Mesodermal cell (in vitro differentiated cells): Measurements from ENCODE around the gene STK32B.

Experiments used
- H3K27ac ChIP-seq: 2 replicates; pipeline ENCODE4 v1.7.0; 2013; ENCODE audit warnings: mild to moderate bottlenecking, low read depth, low read length, moderate library complexity; ENCODE audit not compliant: severe bottlenecking
- H3K36me3 ChIP-seq: 2 replicates; pipeline ENCODE4 v1.7.1; 2013; ENCODE audit warnings: mild to moderate bottlenecking, low read length, moderate library complexity; ENCODE audit not compliant: control insufficient read depth, insufficient read depth
- H3K4me1 ChIP-seq: one replicate; pipeline ENCODE4 v1.7.1; 2013; ENCODE audit warnings: mild to moderate bottlenecking, low read length; ENCODE audit not compliant: insufficient read depth, control insufficient read depth, poor library complexity, severe bottlenecking
- H3K4me3 ChIP-seq: 2 replicates; pipeline ENCODE4 v1.7.0; 2013; ENCODE audit warnings: low read length, control low read depth, mild to moderate bottlenecking; ENCODE audit not compliant: insufficient read depth, poor library complexity, severe bottlenecking; ENCODE audit errors: extremely low read depth
- H3K9me3 ChIP-seq: 2 replicates; pipeline ENCODE4 v1.7.1; 2013; ENCODE audit warnings: mild to moderate bottlenecking, low read length, moderate library complexity; ENCODE audit not compliant: control insufficient read depth
- WGBS, 2 experiments: methylation state at CpG; one replicate each; pipeline ENCODE4 v1.1.5; 2013; ENCODE audit warnings: missing lambda C conversion rate in 2 of 2; ENCODE audit not compliant: insufficient coverage in 2 of 2; 5-methylcytosine and 5-hydroxymethylcytosine counted together

STK32B gene

DNA sequence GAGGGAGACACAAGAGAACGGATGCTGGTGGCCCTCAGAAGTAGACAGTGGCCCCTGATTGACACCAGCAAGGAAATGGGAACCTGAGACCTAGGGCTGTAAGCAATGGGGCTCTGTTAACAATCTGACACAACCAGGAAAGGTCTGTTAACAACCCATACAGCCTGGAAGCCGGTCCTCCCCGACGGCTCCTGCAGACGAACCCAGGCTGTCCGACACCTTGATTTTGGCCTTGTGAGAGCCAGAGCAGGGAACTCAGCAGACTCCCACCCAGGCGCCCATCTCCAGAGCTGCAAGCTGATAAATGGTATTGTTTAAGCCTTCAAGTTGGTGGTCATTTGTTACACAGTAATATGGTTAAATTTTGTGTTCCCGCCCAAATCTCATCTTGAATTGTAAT, 21.8 kb upstream of the STK32B start:
- H3K4me3 ChIP-seq: no peak overlapping the region
- H3K9me3 ChIP-seq: no peaks in the 10 kb centered on the region
- 84 to 90% methylated on average over 6 of the region's 8 CpGs for WGBS, 2 experiments
- no peak overlapping the region for H3K27ac ChIP-seq
- H3K36me3 ChIP-seq: no peaks in the 10 kb centered on the region
- H3K4me1 ChIP-seq: peaks cover 5% of the 10 kb centered on the region

GRCh38 chr4:5030221-5030620, 21.1 kb upstream of the STK32B start:
- no peaks in the 10 kb centered on the region for H3K36me3 ChIP-seq
- 100% methylated on average over 1 of the region's 4 CpGs; no CpG with 5 or more reads in 1 of the 2 experiments for WGBS, 2 experiments
- no peak overlapping the region for H3K27ac ChIP-seq
- H3K4me3 ChIP-seq: no peak overlapping the region
- H3K9me3 ChIP-seq: no peaks in the 10 kb centered on the region
- H3K4me1 ChIP-seq: peaks cover 5% of the 10 kb centered on the region

DNA sequence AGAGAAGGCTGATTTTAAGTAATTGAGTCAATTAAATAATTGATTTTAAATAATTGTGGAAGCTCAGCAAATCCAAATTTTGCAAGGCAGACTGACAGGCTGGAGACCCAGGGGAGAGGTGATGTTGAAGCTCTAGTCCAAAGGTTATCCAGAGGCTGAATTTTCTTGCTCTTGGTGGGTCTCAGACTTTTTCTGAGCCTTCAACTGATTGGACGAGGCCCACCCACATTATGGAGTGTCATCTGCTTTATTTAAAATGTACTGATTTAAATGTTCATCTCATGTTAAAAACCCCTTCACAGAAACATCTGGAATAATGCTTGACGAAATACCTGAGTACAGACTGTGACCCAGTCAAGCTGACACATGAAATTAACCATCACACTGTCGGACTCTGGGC, 20.4 kb upstream of the STK32B start:
- WGBS, 2 experiments: 86% methylated on average over 1 of the region's 3 CpGs; no CpG with 5 or more reads in 1 of the 2 experiments
- H3K9me3 ChIP-seq: no peaks in the 10 kb centered on the region
- peaks cover 5% of the 10 kb centered on the region for H3K4me1 ChIP-seq

DNA sequence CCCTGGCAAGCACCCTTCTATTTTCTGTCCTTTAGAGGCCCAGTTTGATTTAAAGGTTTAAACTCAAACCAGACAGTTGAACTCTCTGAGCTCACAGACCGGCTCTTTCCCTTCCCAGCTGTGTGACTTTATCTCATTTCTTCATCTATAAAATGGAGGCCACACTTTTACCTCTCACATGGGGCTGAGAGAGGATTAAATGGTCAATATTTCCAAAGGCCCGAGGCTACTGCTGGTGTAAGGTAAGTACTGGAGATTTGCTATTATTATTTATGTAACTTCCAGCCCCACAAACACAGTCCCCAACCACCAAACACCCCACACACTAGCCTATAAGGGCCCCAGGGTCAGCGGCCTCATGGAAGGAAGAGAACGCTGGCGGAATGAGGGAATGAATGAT, 18.5 kb upstream of the STK32B start:
- Histone ChIP-seq H3K4me3 (no peak overlapping the region), H3K36me3 (no peaks in the 10 kb centered on the region), H3K27ac (no peak overlapping the region), H3K9me3 (no peaks in the 10 kb centered on the region), H3K4me1 (peaks cover 10% of the 10 kb centered on the region)
- WGBS, 2 experiments: 67 to 91% methylated on average over 1 to 3 of the region's 5 CpGs

More for the DNA sequence above, 20.4 kb upstream of the STK32B start:
- Histone ChIP-seq H3K36me3 (no peaks in the 10 kb centered on the region), H3K4me3 (no peak overlapping the region), H3K27ac (no peak overlapping the region)

GRCh38 chr4:5033281-5033841, 17.9 kb upstream of the STK32B start:
- Histone ChIP-seq H3K4me3 (no peak overlapping the region), H3K27ac (no peak overlapping the region), H3K36me3 (no peaks in the 10 kb centered on the region), H3K9me3 (no peaks in the 10 kb centered on the region), H3K4me1 (peaks cover 15% of the 10 kb centered on the region)
- 87 to 93% methylated on average over 7 of the region's 10 CpGs for WGBS, 2 experiments

DNA sequence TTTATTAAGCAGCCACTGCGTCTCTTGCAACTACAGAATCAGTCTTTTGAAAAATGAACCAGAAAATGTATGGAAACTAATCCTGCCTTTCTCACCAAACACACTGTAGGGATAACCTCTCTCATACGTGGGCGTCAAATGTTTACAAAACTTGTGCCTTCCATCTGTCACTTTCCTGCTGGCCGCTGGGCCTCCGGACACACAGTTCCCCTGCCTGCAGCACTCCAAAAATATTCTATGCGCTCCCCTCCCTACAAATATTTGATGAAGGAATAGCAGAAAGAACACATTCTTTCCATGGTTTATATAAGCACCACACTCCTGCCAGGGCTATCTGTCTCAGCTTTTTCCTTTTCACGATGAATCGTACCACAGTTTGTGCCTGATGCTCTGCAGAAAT, 17.1 kb upstream of the STK32B start:
- no peak overlapping the region for H3K27ac ChIP-seq

DNA sequence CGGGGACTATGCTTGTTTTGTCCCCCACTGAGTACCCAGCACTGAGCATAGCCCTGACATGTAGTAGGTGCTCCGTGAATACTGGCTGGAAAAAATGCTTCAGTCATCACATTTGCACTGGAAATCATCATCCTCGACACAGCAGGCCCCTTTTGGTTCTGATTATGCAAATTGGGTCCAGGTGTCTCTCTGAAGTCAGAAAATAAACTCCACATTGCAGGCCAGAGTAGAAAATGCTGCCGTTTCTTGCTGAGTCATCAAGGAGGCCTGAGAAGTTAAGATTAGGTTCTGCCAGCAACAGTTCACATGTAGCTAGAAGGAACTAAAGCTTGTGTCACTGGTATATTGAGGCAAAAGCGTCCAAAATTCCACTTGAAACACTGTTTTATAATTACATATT, 15.0 kb upstream of the STK32B start:
- Histone ChIP-seq H3K27ac (no peak overlapping the region), H3K36me3 (no peaks in the 10 kb centered on the region), H3K4me1 (peaks cover 16% of the 10 kb centered on the region), H3K9me3 (no peaks in the 10 kb centered on the region), H3K4me3 (no peak overlapping the region)
- 84 to 95% methylated on average over 3 to 4 of the region's 5 CpGs for WGBS, 2 experiments

More for the DNA sequence above, 17.1 kb upstream of the STK32B start:
- Histone ChIP-seq H3K4me1 (peaks cover 16% of the 10 kb centered on the region), H3K36me3 (no peaks in the 10 kb centered on the region), H3K9me3 (no peaks in the 10 kb centered on the region), H3K4me3 (no peak overlapping the region)
- WGBS, 2 experiments: 92 to 93% methylated on average over 7 to 8 of the region's 8 CpGs

DNA sequence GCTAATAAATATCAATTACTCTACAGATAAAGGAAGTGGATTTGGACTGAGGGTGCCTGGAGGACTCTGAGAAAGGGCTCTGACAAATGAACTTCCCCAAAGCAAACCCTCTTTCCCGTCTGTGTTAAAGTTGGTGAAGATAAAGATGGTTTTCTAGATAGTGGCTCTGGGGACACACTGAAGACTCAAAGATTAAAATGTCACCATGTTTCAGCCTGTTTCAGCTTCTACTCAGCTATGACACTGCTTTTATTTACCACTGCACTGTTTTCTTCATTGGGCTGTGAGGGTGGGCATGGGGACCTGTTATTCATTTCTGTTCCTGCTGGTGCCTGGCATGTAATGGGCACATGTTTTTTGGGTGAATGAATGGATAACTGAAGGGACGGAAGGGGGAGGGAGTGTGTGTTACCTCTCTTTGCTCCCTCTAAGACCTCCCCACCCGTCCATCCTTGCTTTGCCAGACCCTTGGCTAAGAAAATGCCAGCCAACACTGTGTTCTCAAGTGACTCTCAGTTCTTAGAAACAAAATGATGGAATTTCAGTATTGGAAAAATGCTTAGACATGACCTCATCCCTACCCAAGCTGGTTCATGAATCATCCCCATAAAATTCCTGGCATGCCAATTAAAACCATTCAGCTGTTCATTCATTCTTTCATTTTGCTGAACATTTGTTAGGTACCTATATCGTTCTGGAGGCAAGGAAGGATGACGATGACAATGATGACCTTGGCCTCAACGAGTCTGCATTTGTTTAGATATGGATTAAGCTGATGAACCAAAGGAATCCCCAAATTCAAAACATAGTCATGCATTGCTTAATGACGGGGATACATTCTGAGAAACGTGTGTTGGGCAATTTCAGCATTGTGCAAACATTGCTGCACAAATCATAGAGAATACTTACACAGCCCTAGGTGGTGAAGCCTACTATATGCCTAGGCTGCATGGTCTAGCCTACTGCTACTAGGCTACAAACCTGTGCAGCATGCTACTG, 13.4 kb upstream of the STK32B start:
- Histone ChIP-seq H3K36me3 (no peaks in the 10 kb centered on the region), H3K27ac (peak overlapping the region; percentile 38), H3K4me3 (no peak overlapping the region), H3K9me3 (no peaks in the 10 kb centered on the region), H3K4me1 (peaks cover 16% of the 10 kb centered on the region)
- whole genome bisulfite sequencing, 2 experiments: 93 to 94% methylated on average over 4 to 5 of the region's 8 CpGs

GRCh38 chr4:5039800-5040199, 11.5 kb upstream of the STK32B start:
- Histone ChIP-seq H3K9me3 (no peaks in the 10 kb centered on the region), H3K27ac (no peak overlapping the region), H3K4me3 (no peak overlapping the region), H3K36me3 (no peaks in the 10 kb centered on the region), H3K4me1 (peaks cover 11% of the 10 kb centered on the region)
- WGBS, 2 experiments: 85 to 88% methylated on average over 5 to 7 of the region's 7 CpGs

DNA sequence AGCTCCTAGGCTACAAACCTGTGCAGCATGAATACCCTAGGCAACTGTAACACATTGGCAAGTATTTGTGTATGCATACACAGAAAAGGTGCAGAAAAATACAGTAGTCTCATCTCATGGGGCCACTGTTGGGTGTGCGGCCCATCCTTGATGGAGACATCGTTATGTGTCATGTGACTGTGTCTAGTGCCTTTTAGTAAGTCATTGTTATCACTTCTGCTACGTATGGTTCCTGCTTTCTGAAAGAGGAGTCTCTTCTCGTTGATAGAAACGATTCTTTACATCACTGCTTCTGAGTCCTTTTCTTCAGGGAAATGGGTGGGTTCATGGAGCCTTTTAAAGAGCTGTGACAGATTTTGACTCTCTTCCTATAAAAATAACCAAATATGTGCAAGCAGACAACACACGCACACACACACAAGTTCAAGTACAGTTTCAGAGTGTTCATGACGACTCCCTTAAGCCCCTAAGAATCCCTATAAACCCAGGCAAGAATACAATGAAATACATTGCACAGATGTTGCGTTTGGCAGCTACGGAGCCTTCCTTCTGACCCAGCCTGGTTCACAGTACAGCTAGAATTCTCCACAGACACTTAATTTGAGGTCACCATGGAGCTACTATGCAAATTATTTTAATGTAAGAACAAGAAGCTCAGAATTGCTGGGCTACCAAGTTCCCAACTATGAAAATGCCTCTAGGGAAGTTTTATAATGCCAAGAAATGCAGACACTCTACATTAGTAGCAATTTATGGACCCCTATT, 10.2 kb upstream of the STK32B start:
- Histone ChIP-seq H3K4me3 (no peak overlapping the region), H3K27ac (no peak overlapping the region), H3K9me3 (peaks cover 2% of the 10 kb centered on the region), H3K4me1 (peaks cover 14% of the 10 kb centered on the region), H3K36me3 (no peaks in the 10 kb centered on the region)
- 91 to 95% methylated on average over 6 to 8 of the region's 9 CpGs for WGBS, 2 experiments
